Erythroblast (primary cell): ENCODE measurements around the gene ABCA8.

ENCODE experiments used
- GATA1 ChIP-seq: IDR thresholded peaks from 2 replicates; pipeline ENCODE4 v1.6.1; 2011; ENCODE audit warnings: low read depth, mild to moderate bottlenecking, control low read depth, low read length, moderate library complexity
- POLR2A ChIP-seq: IDR thresholded peaks from 2 replicates; pipeline ENCODE4 v1.6.1; 2011; ENCODE audit warnings: mild to moderate bottlenecking, low read length

DNA sequence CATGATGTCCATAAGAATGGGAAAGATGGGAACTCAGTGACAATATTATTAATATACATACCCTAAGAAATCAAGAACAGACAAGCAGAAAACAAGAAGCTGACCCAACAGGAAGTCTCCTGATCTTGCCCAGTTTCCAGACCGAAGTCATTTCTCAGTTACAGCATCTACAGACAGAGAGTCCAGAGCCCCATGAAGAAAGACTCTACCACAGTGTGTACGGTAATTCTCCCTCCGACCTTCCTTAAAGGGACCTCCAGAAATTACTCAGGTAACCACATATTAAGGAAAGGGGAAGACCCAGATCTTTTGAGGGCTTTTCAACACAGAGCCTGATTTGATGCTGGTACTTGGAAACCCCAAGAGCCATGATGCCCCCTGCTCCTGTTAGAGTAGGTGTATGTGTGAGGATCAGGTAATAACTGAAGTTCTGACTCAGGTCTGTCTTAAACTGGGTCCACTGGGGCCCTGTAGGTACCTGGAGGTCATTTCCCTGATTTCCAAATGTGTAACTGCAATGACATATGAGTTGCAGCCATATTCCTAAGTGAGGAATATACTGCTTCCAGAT is 132.4 kb downstream of the ABCA8 start:
- TF ChIP-seq POLR2A: no peak
- TF ChIP-seq GATA1: no peak
